ENCODE measurements around the gene BRF1. TPM values are rescaled to one million over a fixed set of nuclear protein-coding genes. Genes with fewer than 3 reads are reported as not detected.

Gene BRF1
- total RNA-seq, 1 donor from 2014 or later, result 47.7 TPM

DNA sequence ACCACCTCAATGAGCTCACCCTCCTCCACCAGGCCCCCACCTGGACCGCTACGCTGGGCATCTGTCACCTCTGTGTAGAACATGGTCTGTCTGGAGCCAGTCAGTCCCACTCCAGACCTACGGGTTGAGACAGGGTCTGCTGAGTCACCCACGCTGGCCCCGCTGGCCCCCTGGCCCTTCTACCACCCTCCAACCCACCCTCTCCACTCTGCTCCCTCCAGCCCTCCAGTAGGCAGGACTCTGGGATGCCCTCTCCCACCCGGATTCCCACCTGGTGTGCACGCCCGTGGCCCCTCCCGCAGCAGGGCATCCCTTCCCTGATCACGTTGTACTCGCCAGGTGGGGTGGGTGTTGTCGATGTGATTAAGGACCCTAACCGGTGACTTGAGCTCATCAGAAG is 127.7 kb downstream of the BRF1 start:
- H3K36me3 Mint-ChIP-seq, result no peaks in the 10 kb centered on the region
- no peak overlapping the region for H3K27ac Mint-ChIP-seq
- TF ChIP-seq CTCF (conservative IDR thresholded peaks at IDR 0.05), result no peak
- H3K9me3 Mint-ChIP-seq, result no peaks in the 10 kb centered on the region
- H3K27me3 Mint-ChIP-seq, result peaks cover 10% of the 10 kb centered on the region
- H3K4me1 Mint-ChIP-seq (ENCODE audit: unreplicated experiment), result no peaks in the 10 kb centered on the region
- H3K4me3 Mint-ChIP-seq, result no peak overlapping the region
- DNase-seq (ENCODE audit: extremely low spot score, unreplicated experiment), result no peak

GRCh38 chr14:105172476-105172875 is 128.3 kb downstream of the BRF1 start:
- H3K27me3 Mint-ChIP-seq, result peaks cover 10% of the 10 kb centered on the region
- no peaks in the 10 kb centered on the region for H3K9me3 Mint-ChIP-seq
- no peak for DNase-seq (ENCODE audit: extremely low spot score, unreplicated experiment)
- H3K27ac Mint-ChIP-seq, result no peak overlapping the region
- H3K4me1 Mint-ChIP-seq (ENCODE audit: unreplicated experiment), result no peaks in the 10 kb centered on the region
- H3K36me3 Mint-ChIP-seq, result no peaks in the 10 kb centered on the region
- H3K4me3 Mint-ChIP-seq, result no peak overlapping the region
- TF ChIP-seq CTCF (conservative IDR thresholded peaks at IDR 0.05), result no peak

- Mint-ChIP-seq H3K27ac (no peak overlapping the region), H3K27me3 (peaks cover 15% of the 10 kb centered on the region), H3K4me1 (ENCODE audit: unreplicated experiment) (no peaks in the 10 kb centered on the region), H3K9me3 (no peaks in the 10 kb centered on the region), H3K4me3 (no peak overlapping the region), H3K36me3 (no peaks in the 10 kb centered on the region)
- DNase-seq (ENCODE audit: extremely low spot score, unreplicated experiment), result no peak
- TF ChIP-seq CTCF (conservative IDR thresholded peaks at IDR 0.05), result no peak
These were observed 129.7 kb downstream of the BRF1 start for GRCh38 chr14:105171004-105171673.

- H3K4me3 Mint-ChIP-seq, result peak overlapping the region; percentile 86
These were observed 130.8 kb downstream of the BRF1 start for GRCh38 chr14:105169776-105170655.

DNA sequence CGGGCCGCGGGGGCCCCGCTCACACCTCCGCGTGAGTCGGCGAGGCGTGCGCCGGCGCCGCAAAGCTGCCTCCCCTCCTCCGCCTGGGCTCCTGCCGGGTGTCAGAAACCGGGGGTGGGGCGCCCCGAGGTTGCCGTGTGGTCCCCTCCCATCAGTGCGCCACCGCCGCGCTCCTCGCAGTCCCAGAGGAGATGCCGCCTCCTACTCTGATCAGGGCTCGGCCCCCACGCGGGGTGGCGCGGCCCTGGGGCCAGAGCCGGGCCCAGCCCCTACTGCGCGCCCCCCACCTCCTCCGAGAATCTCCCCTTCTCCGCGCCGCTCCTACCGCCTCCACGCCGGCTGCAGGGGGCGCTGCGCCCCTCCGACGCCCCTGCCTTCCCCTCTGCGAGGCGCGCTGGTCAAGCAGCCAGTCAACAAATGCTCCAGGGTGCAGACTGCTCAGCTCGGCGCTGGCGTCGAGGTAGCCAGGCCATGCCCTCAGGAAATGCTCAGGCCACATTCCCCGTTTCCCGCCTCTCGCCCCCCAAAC is 131.8 kb downstream of the BRF1 start:
- Mint-ChIP-seq H3K4me3 (peak overlapping the region; percentile 77), H3K27ac (peak overlapping the region; percentile 55), H3K27me3 (peaks cover 19% of the 10 kb centered on the region), H3K36me3 (no peaks in the 10 kb centered on the region), H3K4me1 (ENCODE audit: unreplicated experiment) (no peaks in the 10 kb centered on the region), H3K9me3 (no peaks in the 10 kb centered on the region)
- peak; percentile 76 for TF ChIP-seq CTCF (conservative IDR thresholded peaks at IDR 0.05)
- no peak for DNase-seq (ENCODE audit: extremely low spot score, unreplicated experiment)

More at GRCh38 chr14:105169776-105170655, 130.8 kb downstream of the BRF1 start:
- no peak for DNase-seq (ENCODE audit: extremely low spot score, unreplicated experiment)
- Mint-ChIP-seq H3K9me3 (no peaks in the 10 kb centered on the region), H3K27me3 (peaks cover 19% of the 10 kb centered on the region), H3K4me1 (ENCODE audit: unreplicated experiment) (no peaks in the 10 kb centered on the region), H3K36me3 (no peaks in the 10 kb centered on the region), H3K27ac (peak overlapping the region; percentile 55)
- TF ChIP-seq CTCF (conservative IDR thresholded peaks at IDR 0.05), result no peak
